Measurements from ENCODE around the gene MAP2K6.

Gene MAP2K6

DNA sequence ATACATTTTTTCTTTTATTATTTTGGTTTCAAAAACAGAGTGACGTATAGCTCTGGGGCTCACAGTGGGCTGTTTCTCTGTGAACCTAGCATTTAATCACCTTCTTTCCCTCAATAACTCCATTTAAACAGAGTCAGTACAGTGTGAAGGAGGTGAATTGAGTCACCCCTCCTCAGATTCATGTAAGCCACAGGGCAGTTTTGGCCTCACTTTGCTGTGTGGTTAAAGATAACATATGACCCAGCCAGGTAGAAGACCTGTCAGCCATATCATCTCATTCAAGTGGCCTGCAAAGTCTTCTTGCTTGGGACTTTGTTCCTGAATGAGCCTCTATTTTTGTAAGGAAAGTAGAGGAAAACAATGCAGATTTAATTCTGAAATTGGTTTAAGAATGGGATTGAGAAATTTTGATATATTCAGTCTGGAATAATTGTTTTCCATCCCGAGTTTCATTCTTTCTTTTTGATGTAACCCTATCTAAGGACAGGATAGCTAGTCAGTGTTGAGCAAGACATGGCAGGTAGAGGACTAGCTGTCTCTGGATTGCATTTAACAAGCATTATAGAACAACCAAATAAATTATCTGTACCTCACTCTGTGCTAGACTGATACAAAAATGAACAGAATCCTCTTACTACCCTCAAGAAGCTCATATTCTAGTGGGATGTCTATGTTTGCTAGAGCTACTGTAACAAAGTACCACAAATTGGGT lies 13.1 kb downstream of the MAP2K6 start:
- no peak for DNase-seq

DNA sequence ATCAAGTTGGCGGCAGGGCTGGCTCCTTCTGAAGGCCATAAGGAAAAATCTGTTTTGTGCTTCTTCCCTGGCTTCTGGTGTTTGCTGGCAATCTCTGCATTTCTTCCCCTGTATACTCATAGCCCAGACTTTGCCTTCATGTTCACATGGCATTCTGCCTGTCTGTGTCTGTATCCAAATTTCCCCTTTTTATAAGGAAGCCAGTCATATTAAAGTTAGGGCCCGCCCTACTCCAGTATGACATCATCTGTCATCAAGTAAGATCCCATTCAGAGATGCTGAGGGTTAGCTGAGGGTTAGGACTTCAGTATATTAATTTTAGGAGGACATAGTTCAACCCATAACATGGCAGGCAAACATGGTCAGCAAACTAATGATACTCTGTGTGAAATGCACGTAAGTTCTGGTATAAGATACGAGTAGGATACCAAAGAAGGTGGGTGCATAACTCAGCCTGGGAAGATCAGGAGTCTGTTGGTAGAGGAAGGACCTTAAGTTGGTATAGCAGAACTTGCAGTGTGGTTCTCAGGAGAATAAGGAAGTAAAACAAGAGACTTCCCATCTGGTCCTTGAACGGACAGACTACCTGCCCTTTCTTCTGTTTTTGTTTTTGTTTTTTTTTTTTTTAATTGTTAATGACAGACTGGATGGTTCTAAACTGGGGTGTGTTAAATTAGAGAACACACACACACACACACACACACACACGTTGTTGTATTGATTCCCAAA lies 13.9 kb downstream of the MAP2K6 start:
- no peak for DNase-seq

DNA sequence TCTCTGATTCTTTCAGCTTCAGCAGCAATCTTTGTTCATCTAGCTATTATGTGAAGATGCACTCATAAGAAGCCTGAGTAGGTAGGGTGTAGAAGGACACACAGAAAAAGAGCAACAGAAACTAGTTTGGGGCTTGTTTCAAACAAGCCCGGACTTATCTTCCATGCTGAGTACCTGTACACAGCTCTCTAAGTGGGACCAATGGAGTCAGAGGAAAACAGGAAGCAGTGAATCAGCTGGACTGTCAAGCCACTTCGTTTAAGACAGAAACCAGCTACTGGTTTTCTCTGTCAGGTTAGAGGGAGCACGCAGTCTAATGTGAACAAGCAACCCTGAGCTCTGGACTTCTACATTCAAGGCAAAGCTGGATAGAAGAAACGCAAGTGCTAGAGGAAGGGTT lies 16.0 kb downstream of the MAP2K6 start:
- no peak for DNase-seq

DNA sequence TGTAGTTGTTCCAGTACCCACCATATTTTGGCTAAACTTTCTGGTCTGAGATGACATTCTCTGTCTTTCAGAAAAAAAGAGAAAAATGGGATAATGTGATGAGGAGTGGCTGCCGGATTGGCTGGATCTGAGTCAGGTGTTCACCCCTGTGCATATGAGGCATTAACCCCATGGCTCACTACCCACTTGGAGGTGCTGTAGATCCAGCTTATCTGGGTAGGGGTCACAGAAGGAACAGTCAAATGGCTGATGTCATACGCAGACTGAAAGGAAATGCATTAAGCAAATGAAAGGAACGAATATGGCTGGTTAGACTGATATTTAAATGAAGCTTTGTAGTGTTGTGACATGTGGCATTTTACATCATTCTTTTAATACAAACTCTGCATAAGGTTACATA lies 17.3 kb downstream of the MAP2K6 start:
- DNase-seq = no peak

DNA sequence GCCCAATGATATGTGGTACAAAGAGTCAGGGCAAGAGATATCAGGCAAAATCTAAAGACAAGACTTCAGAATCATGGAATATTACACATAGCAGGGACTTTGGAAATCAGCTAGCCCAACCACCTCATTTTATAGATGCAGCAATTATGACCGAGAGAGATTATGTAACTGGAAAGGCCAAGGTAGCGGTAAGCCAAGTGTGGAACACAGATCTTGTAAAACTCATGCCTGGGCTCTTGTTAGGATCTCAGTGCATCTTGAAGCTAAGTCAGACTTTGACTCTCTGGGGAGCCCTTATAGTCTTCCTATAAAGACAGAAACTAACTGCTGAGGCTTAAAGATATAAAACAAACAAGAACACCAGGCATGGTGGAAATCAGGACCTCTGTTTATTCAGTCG lies 18.6 kb downstream of the MAP2K6 start:
- no peak for DNase-seq

DNA sequence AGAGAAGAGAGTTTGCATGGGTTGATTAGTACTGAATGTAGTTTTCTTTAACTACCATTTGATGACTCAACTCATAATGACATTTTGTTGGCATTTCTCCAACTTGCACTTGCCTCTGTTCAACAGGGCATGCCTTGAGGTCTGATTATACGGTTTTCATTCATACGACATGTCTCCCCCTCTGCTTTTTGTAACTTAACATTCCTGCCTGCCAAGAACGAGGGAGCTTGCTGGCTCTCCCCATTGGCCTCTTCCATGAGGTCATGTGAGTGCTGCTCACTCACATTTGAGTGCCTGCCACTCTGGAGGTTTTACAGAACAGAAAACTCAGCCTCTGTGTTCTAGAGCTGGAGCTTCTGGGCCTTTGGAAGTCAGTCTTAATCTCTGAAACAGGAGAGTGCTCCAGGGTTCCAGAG lies 19.7 kb downstream of the MAP2K6 start:
- DNase-seq = no peak

DNA sequence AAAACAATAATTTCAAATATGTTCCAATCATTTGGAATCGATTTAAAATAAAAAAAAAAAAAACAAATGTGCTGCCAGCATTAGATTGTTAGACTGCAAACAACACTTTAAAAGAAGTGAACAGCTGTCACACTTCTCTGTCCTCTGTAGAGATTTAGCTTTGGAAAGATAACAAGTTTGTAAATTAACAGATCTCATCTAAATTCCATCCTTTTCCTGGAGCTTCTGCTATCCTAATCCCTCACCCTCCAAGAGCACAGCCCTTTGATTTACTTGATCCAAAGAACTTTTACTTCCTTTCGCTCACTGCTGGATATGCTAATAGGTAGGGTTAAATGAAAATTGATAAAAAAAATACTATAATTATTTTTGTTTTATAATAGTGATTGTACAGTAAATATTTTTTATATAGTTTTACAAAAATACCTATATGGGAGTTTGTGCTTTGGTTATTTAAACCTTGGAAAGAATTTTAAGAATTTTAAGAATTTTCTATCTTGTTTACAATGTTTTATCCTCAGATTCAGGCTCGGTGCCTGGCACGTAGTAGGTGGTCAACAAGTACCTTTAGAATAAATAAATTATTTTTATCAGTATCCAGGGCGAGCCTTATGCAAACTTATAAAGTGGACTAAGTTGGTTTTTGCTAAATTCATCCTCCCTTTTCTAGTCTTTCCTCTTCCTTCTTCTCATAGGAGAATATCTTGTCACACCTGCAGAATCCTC lies 21.6 kb downstream of the MAP2K6 start:
- DNase-seq = no peak

DNA sequence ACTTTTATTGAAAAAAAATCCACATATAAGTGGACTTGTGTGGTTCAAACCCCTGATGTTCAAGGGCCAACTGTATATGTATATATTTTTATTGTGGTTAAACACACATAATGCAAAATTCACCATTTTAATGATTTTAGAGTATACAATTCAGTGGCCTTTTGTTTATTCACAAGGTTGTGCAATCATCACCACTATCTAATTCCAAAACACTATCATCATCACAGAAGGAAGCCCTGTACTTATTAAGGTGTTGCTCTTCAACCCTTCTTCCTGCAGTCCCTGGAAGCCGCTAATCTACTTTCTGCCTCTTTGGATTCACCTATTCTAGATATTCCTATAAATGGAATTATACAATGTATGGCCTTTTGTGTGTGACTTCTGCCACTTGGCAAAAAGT lies 23.0 kb downstream of the MAP2K6 start:
- DNase-seq = no peak

DNA sequence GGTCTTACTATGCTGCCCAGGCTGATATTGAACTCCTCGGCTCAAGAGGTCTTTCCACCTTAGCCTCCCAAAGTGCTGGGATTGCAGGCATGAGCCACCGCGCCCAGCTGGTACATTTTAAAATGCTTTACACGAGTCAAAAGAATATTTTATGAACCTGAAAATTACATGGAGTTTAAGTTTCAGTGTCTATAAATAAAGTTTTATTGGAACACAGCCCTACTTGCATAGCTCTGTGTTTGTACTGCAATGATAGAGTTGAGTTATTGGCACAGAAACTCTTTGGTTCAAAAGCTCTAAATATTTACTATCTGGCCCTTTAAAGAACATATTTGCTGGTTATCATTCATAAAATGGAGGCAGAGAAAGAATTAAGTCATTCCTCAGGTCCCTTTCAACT lies 24.3 kb downstream of the MAP2K6 start:
- DNase-seq = no peak

DNA sequence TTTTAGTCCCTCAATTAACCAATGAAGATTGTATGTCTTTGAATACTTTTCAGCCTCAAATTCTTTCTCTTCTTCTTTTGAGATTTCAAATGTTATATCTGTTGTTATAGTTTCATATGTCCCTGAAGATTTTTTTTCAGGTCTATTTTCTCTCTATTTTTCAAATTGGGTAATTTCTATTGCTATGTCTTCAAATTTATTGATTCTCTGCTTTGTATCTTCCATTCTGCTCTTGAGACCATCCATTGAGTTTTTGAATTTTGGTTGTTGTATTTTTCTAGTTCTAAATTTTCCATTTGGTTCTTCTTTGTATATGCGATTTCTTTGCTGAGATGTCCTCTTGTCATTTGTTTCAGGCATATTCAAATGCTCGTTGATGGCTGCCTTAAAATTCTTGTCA lies 26.7 kb downstream of the MAP2K6 start:
- DNase-seq = no peak

DNA sequence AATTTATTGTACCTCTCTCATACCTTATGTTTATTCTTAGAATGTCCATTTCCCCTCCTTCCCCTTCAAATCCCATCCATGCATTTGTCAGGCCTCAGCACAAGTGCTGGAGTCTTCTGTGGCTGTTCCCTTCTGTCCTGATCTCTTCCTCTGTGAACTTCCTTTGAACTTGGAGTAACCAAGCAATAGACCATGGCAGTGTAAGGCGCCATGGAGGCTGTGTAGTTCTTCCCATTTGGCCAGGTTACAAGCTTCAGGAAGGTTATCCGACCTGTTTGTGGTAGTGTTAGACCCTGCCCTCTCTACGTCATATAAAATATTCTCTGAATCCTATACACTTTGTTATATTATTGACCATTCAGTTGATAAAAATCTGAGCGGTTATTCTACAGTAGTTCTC lies 28.6 kb downstream of the MAP2K6 start:
- DNase-seq = no peak

DNA sequence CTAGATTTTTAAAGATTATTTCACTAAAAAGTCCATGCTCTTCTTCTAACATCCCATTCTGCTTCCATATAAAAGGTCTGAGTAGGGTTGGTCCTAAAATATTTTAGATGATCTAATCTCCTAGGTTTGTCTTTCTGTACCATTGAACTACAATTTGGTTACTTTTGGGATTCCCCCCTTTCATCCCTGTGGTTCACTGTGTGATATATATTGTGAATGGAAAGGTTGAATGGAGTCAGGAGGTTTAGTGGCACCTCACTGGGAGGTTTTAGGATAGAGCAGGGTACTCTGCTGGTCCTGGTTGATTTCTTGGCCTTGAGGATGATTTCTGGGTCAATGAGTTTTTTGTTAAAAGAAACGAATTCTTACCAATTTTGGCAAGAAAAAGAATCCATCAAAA lies 29.5 kb downstream of the MAP2K6 start:
- DNase-seq = no peak

DNA sequence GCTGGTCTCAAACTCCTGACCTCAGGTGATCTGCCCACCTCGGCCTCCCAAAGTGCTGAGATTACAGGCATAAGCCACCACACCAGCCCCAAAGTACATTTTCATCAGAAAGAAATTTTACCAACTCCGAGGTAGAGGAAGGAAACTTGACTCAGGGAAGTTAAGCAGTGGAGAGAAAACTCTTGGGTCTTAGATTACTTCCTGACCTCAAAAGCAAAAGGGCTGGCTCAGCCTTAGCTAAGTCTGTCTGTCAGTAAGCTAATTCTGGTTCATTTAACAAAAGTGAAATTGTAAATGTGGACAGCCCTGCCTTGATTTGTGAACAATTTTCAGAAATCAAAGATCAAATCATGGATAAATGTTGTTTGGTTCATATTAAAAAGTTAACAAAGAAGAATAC lies 30.6 kb downstream of the MAP2K6 start:
- DNase-seq = no peak

DNA sequence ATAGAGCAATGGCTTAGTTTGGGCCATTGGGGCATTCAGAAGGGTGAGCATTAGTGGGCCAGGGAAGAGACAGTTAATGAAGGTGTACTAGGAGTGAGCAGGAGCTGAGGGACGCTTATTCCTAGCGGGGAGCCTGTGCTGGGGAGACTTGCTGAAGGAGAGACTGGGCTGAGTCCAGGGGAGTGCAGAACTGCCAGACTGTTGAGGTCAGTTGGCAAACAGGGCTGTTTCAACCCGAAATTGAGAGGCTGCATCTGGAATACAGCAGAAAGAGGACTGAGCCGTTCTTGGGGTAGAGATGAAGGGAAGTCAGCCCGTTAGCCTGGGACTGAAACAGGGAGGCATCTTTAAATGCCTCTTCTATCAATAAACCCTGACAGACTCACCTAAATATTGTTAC lies 33.2 kb downstream of the MAP2K6 start:
- no peak for DNase-seq

DNA sequence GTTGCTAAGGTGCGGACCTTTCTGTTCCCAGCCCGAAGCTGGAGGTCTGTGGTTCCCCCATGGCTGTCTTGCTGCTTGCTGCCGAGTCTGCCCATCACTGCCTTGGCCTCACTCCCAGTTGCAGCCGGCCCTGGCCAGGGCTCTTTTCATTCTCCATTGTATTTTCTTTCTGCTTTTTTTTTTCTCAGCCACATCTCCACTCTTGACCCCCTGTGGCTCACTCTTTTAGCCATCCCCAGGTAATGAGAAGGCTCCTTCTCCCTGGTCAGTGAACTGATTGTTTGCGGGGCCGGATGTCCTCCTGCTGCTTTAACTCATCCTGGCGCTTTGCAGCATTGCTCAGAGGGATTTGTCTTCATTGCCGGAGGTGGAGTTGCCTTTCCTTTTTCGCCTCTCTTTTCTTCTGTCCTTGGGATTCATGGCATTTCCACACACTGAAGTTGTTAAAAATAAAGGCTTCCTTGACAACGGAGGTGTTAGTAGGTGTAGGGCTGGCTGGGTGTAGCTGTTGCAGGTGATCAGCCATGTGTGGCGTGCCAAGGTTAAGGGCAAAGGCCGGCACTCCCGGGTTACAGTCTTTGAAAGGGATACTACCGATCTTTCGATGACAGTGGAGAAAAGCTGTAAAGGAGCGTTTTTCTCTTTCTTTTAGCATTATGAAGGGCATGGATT lies 34.1 kb downstream of the MAP2K6 start:
- DNase-seq = no peak

DNA sequence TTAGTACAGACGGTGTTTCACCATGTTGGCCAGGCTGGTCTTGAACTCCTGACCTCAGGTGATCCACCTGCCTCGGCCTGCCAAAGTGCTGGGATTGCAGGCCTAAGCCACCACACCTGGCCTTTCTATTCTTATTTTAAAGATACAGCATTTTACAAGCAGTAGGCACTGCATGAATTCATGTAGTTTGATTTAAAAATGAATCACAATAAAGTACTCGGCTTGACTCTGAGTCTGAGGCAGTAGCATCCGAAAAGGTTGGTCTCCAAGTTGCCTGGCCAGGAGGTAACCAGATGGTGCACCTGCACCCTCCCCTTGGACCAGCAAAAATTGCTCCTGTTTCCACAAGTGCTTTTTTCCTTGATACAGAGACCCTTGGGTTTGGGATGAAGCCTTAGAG lies 35.6 kb downstream of the MAP2K6 start:
- no peak for DNase-seq

DNA sequence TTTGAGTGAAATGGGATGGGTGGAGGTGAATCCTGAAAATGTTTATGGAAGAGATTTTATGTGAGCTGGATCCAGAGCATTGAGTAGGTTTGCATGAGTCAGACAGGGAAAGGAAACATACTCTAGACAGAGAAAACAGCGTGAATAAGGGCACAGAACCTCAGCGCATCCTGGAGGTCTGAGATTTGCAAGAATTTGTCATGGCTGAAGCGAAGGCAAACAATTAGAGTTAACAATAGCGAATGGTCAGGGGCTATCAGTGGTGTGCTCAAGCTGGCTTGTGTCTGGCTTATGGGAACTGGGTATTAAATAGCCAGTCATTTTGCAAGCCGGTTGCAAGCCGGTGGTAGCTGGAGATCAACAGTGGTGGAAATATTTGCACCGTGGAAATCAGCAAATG lies 36.4 kb downstream of the MAP2K6 start:
- DNase-seq = no peak

DNA sequence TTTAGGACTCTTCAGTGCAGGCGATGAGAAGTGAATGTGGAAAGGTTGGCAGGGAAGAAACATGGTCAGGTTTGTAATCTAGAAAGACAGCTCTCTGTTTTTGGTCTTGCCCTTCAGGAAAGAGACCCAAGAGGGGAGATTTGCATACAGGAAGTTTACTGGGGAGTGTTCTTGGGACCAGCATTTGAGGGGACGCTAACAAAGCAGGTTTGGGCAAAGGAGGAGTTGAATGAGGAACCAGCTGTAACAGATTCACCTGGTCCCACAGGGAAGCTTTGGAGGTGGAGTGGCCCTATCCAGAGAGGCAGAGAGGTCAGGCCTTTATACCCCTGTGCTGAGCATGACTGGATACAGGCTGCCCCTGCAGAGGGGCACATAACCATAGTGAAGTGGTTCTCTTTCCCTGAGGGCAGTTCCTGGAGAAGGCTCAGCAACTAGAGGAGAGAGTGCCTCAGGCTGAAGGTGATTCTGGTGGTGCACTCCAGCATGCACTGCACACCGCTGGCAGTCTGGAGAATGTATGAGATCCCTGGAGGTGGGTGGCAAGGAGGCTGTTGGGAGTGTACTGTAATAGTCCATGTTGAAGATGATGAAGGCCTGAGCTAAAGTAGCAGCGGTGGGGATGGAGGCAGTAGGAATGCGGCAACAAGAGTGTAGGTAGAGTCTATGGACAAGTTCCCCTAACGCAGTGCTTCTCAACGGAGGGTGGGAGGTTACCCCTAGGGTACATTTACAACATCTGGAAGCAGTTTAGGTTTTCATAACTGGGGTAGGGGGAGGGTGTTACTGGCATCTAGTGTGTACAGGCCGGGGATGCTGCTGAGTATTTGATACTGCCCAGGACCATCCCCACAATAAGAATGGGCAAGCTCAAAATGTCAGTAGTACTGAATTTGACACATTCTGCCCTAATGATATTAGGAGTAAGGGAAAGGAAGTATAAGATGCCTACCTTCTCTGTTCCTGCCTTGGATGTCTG lies 37.2 kb downstream of the MAP2K6 start:
- DNase-seq = no peak

DNA sequence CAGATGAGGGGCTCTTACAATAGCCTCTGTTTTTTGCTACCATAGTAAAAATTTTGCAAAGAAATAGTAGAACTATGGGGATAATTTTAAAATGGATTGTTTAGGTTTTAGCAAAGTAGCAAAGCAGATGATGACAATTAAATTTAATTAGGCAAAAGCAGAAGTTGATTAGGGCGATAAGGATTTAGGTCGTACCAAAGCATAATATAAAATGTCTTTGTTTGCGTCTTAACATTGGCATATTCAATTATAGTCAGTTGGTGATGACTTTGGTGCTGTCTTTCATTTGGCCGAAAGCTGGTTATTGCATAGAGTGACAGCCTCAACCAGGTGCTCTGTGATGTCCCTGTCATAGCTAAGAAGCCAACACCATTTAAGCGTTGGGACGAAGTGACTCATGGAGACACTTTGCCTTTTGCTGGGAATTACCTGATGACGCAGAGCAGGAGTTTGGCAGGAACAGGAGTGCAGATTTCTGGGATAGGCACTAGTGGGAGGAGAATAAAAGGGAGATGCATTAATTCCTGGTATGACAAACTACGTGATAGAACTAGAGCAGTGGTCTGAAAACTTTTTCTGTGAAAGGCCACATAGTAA lies 38.3 kb downstream of the MAP2K6 start:
- DNase-seq = no peak

DNA sequence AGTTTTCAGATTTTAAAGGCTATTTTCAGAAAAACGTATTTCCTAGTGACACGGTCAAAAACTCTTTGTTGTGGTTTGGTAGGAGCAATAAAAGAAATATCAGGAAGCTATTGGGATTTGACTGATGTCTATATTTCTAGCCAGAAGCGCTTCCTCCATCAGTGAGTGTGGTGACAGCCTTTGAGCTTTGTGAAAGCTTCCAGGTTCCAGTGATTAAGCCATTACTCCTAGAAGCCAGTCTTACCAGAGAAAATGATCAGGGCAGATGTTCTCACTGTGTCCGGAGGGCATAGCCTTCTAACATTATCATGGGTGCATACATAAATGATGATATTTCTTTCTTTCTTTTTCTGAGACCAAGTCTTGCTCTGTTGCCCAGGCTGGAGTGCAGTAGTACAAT lies 39.6 kb downstream of the MAP2K6 start:
- no peak for DNase-seq

DNA sequence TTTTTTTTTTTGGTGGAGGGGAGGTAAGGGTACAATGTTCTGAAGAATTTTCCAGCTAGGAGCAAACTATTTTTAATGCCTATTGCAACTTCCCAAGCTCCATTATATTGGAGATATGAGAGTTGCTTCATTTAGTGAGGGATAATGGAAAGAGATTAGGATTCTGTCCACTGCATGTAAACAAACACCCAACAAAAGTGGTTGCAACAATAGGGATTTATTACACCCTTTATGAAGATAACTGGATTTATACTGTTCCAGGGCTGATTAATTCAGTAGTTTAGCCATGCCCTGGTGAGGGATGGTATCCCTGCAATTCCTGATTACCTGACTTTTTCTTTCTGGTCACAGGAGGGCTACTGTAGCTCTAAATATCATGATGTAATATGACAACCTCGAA lies 40.5 kb downstream of the MAP2K6 start:
- DNase-seq = no peak

DNA sequence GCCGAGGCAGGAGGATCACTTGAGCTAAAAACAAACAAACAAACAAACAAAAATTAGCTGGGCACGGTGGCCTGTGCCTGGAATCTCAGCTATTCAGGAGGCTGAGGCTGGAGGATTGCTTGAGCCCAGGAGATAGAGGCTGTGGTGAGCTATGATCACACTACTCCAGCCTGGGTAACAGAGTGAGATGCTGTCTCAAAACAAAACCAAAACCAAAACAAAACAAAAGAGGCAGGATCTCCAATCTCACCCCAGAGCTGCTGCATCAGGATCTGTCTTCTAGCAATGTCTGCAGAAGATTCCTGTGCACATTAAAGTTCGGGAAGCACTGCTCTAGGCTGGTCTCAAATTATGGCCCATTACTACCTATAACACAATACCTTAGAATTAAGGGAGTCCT lies 43.1 kb downstream of the MAP2K6 start:
- DNase-seq = no peak
